ENCODE results near the gene DEGS2.
A peak's percentile ranks its signal among the peaks of the same experiment; 100 is the strongest.

Gene DEGS2

DNA sequence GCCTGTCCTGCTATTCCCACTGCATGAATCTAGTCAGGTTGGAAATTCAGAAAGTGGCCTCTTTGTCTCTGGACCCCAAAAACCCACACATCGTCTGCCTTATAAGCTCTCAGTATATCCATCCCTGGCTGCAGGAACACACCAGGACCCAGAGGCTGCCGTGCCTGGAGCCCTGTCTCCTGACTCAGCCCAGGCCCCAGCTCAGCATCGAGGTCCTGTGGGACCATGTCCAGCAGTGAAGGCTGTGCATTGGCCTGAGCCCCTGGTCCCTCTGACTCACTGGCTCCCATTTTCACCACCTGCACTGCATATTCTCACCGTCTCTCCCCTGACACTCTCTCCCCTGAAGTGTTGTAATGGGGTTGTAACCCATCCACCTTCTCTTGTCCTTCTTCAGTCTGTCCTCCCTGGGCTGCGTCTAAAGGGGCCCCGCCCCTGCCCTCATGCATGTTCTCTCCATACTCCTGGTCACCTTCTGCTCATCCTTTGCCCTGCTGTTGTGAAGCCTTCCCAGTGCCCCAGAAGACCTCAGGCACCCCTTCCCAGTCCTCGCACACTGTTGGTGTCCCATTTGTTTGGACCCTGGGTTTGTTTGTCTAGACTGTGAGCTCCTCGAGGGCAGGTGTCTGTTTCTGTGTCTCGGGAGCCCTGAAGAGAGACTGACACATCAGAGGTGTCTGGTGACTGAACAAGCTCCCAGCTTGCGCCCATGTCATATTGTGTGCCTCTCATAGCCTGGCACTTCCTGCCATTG lies 50.4 kb downstream of the DEGS2 start:
- no peak for DNase-seq

DNA sequence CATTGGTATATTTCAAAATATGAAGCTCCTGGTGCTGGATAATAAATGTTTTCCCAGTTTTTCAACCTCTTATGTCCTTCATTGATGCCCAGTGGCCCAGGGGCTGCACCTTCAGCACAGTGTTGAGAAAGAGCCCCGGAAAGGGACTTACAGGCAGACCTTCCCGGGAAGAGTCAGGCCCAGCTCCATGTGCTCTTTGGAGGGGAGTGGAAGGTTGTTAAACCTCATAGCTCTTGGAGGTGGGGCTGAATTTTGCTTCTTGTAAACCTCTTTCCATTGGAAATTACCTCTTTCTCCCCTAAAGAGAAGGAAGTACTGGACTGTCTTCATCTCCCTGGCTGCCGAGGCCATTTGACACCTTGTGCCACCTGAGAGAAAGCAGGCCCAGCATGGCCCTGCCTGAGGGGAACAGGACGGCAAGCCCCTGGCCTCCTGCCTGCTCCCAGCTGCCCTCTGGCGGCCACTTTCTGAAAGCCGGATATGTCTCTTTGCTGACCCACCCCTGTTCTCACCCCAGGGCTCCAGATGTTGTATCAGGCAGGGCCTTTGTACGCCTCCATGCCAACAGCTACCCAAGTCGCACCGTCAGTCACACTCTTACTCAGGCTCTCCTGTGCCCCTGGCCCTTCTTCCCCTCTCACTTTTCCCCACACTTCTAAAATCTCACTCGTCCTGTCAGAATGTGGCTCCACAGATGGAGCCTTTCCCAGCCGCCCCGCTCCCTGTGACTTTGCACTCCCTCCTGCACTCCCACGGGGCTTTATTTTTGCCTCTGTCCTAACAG lies 51.2 kb downstream of the DEGS2 start:
- DNase-seq: peak; percentile 83

- no peak for DNase-seq
Measured at GRCh38 chr14:100107236-100107635, 52.2 kb downstream of the DEGS2 start.

DNA sequence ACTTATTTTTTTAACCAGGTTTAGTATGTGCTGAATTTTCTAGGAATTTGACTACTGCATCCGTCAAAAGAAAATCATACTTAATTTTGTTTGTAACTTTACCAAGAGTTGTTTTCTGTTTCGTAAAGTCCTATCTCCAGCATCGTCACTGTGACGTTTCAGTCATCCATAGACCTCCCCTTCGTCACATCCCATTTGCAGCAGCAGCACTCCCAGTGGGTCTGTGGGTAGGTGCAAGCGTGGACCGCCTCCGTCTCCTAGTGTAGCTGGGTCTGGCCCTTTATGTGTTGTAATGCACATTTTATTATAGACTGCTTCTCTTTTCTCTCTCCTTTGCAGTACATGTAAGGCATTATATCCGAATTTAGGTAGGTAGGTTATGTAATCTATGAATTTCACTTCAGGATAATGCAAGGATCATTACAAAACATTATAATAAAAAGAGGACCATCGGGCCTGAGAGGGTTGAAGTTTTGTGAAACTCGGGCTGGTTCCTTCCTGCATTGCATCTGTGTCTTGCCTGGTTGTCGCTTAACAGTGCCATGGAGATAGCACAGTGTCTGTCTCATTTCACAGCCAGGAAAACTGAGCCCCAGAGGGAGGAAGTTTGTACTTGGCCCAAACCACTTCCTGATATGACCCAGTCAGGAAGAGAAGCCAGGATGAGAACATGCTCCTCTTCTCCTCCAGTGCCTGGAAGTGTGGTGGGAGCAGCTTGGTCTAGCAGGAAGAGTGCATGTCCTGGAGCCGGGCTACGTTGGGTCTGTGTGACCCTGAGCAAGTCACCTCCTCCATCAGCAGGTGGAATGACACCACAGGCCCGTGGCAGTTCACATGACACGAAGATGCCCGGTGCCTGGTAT lies 53.0 kb downstream of the DEGS2 start:
- no peak for DNase-seq

GRCh38 chr14:100105357-100106169 lies 53.9 kb downstream of the DEGS2 start:
- DNase-seq: no peak

GRCh38 chr14:100104523-100105300 lies 54.7 kb downstream of the DEGS2 start:
- no peak for DNase-seq

GRCh38 chr14:100104006-100104352 lies 55.5 kb downstream of the DEGS2 start:
- no peak for DNase-seq

DNA sequence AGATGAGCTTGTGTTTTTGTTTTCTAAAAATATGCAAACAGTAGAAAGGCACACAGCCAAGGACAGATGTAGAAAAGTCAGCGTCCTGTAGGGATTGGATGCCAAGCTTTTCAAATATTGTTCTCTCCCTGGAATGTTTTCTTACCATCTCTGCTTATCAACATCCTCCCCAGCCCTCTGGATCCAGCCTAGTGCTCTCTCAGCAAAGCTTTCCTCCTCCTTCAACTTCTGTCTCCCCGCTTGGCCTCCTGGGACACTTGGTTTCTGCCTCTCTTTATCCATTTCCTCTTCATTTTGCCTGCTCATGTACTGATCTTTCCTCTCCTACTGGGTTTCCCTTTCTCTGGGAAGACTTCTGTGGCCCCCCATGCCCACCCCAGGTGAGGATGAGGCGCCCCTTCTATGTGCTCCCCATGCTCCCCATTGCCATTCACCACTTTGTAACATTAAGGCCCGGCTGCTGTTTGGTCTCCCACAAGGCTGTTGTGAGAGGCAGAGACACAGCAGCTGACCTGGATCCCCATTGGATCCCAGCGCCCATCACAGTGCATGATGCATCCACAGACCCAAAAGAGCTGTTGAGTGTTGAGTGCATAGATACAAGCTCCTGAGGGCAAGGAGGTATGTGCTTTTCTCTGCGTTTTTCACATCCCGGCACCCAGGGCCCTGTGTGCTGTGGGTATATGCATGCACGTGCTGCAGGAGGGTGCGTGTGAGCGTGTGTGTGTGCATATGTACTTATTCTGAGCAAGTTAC lies 56.0 kb downstream of the DEGS2 start:
- DNase-seq: no peak

- no peak for DNase-seq
Measured at GRCh38 chr14:100102156-100102785, 57.2 kb downstream of the DEGS2 start.

- DNase-seq: no peak
Measured at GRCh38 chr14:100100032-100100703, 59.3 kb downstream of the DEGS2 start.

DNA sequence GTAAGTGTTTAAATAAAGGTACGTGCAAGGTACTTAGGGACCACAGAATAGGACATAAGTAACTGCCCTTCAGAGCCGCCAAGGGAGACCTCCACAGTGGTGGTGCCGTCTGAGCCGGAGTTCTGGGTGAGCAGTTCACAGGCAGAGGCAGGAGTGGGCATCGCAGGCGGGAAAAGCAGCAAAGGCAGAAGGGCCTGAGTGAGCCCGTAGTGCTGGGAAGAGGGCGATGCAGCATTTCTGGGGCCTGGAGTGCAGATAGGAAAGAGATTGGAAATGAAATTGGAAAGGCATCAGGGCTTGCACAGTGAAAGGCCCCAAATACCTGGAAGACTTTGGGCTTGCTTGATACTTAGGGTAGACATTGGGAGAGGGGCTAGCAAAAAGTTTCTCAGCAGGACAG lies 61.3 kb downstream of the DEGS2 start:
- no peak for DNase-seq

DNA sequence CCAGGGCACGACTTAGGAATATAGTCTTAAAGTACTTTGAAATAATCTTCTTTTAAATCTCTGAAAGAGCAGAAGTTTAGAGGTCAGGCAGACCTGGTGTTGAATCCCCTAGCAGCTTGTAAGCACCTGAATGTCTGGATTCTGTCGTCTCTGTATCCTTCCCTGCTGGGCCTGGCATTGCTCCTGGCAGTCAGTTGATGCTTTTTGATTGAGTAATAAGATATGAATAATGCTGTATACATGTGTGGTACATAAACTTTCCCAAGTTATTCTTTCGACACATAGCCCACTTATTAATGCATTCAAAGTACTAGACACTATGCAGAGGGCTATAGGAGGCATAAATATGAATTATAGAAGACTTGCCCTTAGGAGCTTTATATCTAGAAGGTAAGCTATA lies 62.8 kb downstream of the DEGS2 start:
- no peak for DNase-seq
